GM13977 (cell line): ENCODE data around the gene GPRIN2.

Experiments used
- DNase-seq: peaks from one replicate; pipeline ENCODE4 v3.0.0; 2012; ENCODE audit warnings: low spot score
- in situ Hi-C: fragments of 300-500 bp; cut with MboI; formaldehyde crosslinking; loops from one replicate; pipeline ENCODE4 v1.12.0; 2022; ENCODE audit warnings: low sequenced_read_pairs, low pct_unique_long_range_greater_than_20kb, mixed read lengths, inconsistent platforms; ENCODE audit not compliant: unreplicated experiment
- TF ChIP-seq, protein P1 (sequence below): IDR thresholded peaks from 2 replicates; pipeline ENCODE4 v1.5.1; 2012; ENCODE audit warnings: mild to moderate bottlenecking, control low read depth; ENCODE audit not compliant: insufficient read depth; ENCODE audit errors: extremely low read depth, missing control alignments

Gene GPRIN2

DNA sequence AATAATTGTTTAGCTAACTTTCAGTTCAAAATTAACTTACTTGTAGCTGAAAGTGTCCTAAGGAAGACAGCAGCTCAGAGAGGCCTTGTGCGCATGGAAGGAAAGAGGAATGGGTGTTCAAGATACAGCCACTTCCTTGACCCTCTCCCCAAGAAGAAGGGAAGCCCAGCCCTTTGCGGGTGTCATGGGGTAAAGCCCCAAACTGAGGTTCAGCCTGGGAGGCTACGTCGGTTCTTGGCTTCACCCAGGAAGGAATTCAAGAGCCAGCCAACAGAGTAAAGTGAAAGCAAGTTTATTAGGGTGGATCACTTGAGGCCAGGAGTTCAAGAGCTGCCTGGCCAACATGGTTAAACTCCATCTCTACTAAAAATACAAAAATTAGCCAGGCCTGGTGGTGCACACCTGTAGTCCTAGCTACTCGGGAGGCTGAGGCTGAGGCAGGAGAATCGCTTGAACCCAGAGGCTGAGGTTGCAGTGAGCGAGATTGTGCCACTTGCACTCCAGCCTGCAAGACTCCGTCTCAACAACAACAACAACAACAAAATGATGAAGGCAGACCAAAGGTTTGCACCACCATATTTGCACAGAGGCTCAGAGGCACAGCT is 15.9 kb downstream of the GPRIN2 start:
- TF ChIP-seq, protein P1, sequence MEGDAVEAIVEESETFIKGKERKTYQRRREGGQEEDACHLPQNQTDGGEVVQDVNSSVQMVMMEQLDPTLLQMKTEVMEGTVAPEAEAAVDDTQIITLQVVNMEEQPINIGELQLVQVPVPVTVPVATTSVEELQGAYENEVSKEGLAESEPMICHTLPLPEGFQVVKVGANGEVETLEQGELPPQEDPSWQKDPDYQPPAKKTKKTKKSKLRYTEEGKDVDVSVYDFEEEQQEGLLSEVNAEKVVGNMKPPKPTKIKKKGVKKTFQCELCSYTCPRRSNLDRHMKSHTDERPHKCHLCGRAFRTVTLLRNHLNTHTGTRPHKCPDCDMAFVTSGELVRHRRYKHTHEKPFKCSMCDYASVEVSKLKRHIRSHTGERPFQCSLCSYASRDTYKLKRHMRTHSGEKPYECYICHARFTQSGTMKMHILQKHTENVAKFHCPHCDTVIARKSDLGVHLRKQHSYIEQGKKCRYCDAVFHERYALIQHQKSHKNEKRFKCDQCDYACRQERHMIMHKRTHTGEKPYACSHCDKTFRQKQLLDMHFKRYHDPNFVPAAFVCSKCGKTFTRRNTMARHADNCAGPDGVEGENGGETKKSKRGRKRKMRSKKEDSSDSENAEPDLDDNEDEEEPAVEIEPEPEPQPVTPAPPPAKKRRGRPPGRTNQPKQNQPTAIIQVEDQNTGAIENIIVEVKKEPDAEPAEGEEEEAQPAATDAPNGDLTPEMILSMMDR: no peak
- in situ Hi-C loops: no loop called here
- DNase-seq: no peak

GRCh38 chr10:46539596-46540411 is 16.7 kb downstream of the GPRIN2 start:
- TF ChIP-seq, protein P1: no peak
- in situ Hi-C loops: no loop called here
- no peak for DNase-seq

DNA sequence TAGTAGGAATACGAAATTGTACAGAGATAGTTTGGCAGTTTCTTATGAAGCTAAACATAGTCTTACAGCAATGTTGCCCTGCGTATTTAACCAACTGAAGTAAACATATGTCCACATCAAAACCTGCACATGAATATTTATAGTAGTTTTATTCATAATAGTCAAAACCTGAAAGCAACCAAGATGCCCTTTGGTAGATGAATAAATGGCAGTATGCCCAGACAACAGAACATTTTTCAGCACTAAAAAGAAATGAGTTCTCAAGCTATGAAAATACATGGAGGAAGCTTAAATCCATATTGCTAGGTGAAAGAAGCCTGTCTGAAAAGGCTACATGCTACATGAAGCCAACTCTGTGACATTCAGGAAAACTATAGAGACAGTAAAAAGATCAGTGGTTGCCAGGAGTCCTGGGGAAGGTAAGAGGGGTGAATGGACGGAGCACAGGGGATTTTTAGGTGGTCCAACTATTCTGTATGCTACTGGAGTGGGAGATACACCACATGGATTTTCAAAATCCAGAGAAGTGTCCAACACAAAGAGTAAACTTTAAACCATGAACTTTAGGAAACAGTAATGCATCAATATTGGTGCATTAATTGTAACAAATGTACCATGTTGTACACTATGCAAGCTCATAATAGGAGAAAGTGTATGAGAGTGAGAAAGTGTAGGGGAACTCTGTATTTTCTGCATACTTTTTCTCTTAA is 17.6 kb downstream of the GPRIN2 start:
- TF ChIP-seq, protein P1: no peak
- in situ Hi-C loops: no loop called here
- DNase-seq: no peak

DNA sequence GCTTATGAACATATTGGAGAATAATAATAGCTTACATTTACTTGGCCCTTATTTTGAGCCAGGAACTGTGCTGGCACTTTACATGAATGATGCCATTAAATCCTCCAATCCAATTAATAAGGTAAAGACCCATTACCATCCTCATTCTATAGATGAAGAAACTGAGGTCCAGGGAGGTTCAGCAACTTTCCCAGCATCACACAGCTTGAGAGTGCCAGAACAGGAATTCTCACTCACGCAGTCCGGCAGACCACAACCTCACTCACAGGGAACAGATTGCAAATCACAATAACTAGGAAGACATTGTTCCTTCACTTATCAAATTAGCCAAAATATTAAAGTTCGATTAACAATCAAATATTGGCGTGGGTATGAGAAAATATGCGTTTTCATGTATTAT is 18.3 kb downstream of the GPRIN2 start:
- in situ Hi-C loops: no loop called here
- TF ChIP-seq, protein P1: no peak
- no peak for DNase-seq

DNA sequence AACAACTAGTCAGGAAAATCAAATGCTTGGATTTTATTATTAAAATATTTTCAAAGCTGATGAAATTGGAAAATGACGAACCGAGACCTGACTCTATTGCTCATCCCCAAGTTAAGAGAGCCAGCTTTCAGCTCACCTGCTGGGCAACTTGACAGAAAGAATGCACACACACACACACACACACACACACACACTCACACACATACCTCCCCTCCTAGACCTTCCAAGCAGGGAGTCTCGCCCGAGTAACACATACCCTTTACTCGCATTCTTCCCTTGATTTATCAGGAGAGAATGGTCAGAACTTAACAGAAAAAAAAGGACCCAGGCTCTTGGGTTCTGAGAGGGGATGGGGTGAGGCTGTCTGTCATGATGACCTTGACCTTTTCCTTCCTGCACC is 19.1 kb downstream of the GPRIN2 start:
- no peak for DNase-seq
- TF ChIP-seq, protein P1: no peak
- in situ Hi-C loops: no loop called here

DNA sequence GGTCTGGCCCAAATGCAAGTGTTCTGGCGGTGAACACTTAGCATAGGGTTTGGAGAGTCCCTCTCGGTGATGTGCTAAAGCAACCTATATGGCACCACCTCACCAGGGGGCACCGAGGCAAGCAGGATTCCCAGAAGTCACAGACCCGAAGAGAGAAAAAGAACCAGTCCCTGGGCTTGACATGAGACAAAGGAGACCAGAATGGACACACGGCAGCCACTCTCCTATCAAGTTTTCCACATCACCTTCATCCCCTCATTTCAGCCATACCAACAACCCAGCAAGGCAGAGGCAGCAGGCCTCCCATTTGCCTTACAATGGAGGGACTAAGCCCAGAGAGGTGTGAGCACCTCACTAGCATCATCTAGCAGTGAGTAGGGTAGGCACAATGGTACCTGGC is 19.7 kb downstream of the GPRIN2 start:
- in situ Hi-C loops: no loop called here
- no peak for DNase-seq
- TF ChIP-seq, protein P1: no peak
